Uterus (tissue), 2 donors: ENCODE results near the gene BACE2.
"Not testable (repeated sequence)": the region's sequence is repeated elsewhere in the genome, so short reads cannot be mapped to it uniquely, and the experiment has no call there.

Experiments used
- POLR2A ChIP-seq, 2 donors: fragments of 450-650 bp; IDR thresholded peaks; one replicate each; pipeline ENCODE4 v1.6.1; 2016; ENCODE audit warnings: antibody characterized with exemption in 2 of 2, mild to moderate bottlenecking in 1 of 2, moderate library complexity in 1 of 2
- TF ChIP-seq, protein P1 (sequence below), 4 experiments: fragments of 200-600 bp in 2 of 4; fragments of 450-650 bp in 2 of 4; sonication (generic) in 2 of 4; IDR thresholded peaks; one replicate each; pipeline ENCODE4 v1.5.1; 2016 to 2019; ENCODE audit warnings: antibody characterized with exemption in 4 of 4, mild to moderate bottlenecking in 2 of 4, moderate library complexity in 1 of 4

DNA sequence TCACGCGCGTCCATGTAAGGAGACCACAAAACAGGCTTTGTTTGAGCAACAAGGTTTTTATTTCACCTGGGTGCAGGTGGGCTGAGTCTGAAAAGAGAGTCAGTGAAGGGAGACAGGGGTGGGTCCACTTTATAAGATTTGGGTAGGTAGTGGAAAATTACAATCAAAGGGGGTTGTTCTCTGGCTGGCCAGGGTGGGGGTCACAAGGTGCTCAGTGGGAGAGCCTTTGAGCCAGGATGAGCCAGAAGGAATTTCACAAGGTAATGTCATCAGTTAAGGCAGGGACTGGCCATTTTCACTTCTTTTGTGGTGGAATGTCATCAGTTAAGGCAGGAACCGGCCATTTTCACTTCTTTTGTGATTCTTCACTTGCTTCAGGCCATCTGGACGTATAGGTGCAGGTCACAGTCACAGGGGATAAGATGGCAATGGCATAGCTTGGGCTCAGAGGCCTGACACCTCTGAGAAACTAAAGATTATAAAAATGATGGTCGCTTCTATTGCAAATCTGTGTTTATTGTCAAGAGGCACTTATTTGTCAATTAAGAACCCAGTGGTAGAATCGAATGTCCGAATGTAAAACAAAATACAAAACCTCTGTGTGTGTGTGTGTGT is 76.4 kb downstream of the BACE2 start:
- TF ChIP-seq, protein P1, sequence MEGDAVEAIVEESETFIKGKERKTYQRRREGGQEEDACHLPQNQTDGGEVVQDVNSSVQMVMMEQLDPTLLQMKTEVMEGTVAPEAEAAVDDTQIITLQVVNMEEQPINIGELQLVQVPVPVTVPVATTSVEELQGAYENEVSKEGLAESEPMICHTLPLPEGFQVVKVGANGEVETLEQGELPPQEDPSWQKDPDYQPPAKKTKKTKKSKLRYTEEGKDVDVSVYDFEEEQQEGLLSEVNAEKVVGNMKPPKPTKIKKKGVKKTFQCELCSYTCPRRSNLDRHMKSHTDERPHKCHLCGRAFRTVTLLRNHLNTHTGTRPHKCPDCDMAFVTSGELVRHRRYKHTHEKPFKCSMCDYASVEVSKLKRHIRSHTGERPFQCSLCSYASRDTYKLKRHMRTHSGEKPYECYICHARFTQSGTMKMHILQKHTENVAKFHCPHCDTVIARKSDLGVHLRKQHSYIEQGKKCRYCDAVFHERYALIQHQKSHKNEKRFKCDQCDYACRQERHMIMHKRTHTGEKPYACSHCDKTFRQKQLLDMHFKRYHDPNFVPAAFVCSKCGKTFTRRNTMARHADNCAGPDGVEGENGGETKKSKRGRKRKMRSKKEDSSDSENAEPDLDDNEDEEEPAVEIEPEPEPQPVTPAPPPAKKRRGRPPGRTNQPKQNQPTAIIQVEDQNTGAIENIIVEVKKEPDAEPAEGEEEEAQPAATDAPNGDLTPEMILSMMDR (IDR thresholded peaks at IDR 0.05) = not testable (repeated sequence)
- TF ChIP-seq POLR2A (IDR thresholded peaks at IDR 0.05) = not testable (repeated sequence)
